HG03066 (cell line): ENCODE data around the gene NALF2.
A peak's percentile ranks its signal among the peaks of the same experiment; 100 is the strongest.

ENCODE experiments used
- ATAC-seq: cut with Tn5 transposase; IDR thresholded peaks from one replicate; pipeline ENCODE4 v1.9.1; 2021; ENCODE audit warnings: low read depth; ENCODE audit not compliant: unreplicated experiment

Gene NALF2

DNA sequence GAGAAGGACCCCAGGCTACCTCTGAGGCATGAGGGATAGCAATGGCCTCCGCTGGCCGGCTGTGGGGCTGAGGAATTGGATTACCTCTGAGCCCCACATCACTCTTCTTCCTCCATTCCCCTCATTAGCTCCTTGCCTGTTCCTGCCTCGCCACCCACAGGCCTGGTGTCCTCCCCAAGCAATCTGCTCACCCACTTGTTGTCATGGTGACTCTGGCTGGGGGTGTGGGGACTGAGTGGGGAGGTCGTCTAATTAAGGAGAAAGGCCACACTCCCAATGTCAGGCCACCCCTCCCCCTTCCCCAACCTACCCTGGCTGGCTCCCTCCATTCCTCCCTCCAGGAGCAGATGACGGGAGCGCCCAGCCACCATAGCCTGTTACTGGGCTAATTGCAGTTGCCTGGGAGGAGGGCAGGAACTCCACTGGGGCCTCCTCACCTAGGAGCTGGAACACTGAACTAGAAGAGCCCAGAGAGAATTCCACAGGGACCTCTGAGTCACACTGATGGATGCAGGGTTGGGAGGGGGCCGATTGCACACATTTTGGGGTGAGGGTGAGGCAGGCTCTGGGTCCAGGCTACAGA is 20.7 kb downstream of the NALF2 start:
- ATAC-seq = no peak

DNA sequence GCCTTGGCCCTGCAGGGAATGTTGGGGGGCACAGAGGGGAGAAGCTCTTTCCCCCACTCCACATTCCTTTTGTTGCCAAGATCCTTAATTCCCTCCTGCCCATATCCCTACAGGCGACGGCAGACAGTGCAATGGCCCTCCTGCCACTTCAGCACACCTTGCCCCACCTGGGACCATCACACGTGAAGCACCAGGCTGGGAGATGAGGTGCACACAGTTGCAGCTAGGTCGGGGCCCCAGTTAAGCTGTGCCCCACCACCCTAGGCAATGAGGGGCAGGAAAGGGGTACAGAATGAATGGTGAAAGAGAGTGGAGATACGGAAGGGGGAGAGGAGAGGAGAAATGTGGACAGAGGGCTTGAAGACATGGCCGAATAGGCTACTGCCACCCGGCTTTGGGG is 26.2 kb downstream of the NALF2 start:
- ATAC-seq = no peak

DNA sequence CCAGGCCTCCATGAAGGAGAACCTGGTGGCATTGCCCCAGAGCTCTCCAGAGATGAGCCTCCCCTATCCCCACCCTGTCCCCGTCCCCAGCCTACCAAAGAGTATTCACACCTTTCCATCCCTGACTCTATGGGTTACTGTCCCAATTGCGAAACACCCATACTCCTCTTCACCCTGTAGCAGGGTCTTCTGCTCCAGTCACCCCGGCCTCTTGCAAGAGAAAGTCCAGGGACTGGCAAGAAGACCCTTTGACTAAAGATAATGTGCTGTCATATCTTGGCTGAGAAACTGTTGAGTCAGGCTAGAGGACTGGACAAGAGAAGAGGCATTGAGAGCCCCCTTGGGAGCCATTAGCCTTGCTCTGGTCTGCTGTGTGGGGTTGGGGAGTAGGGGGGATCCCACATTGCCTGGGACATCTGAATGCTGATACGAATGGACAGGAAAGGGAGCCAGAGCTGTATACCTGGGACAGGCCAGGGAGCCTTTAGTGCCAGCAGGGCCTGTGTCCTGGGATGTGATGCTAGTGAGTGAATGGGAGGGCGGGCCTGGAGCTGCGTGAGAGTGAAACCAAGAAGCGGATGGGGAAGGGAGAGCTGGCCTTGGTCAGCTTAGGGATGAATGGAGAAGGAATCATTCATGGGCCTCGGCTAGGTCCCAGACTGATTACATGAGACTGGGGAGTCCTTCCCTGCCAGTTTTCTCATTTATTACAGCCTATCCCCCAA is 27.1 kb downstream of the NALF2 start:
- ATAC-seq = no peak

DNA sequence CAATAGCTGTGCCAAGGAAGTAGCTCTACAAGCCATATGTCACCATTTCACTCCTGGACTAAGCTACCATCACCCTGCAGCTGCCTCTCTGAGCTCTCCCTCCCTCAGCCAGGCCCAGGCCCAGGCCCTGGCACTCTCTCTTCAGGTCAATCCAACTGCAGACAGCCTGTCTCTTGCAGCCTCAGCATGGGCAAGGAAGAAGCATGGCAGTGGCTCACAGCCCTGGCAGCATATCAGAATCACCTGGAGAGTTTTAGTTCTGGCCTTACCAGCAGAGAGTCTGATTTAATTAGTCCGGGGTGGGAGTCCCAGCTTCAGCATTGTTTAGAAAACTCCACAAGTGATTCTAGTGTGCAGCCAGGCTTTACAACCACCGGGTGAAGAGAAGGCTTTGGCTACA is 31.5 kb downstream of the NALF2 start:
- ATAC-seq = no peak

DNA sequence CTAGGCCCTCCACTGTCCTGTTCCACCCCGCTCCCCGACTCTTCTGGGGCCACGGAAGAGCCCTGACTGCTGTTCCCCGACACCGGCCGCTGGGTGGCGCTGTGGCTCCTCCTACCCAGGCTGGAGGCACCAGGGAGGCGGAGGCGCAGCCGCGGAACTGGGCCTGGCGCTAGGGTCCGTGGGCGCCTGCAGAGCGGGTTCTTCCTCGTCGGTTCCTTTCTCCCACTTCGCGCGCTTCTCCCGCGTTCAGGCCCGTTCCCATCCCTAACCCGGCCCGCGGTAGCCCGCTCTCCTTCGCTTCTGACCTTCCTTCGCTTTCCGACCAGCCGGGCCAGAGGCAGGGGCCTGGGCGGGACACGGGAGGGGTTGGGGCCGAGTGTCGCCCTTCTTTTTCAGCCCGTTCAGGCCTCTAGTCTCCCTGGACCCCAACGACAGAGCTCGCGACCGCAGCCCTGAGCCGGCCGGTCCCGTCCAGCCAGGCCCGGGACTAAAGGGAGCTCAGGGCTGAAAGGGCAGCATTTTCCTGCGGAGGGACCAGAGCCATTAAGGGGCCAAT is 34.3 kb downstream of the NALF2 start:
- peak; percentile 80 for ATAC-seq

DNA sequence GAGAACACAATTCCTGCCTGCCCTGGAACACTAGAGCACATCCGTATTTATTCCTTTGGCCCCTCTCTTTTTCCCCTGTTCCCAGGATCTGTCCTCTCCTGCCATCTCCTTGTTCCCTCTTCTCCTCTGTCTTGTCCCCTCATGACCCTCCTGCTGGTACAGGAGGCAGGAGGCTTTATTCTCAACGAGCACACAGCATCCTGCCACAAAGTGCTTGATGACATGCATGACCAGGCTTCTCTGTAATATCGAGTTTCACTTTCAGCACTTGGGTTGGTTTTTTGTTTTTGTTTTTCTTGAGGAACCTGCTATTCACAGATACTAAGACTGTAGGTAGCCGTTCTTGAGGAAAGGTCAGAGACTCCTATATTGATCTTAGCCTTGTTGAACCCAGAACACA is 35.3 kb downstream of the NALF2 start:
- ATAC-seq = no peak

DNA sequence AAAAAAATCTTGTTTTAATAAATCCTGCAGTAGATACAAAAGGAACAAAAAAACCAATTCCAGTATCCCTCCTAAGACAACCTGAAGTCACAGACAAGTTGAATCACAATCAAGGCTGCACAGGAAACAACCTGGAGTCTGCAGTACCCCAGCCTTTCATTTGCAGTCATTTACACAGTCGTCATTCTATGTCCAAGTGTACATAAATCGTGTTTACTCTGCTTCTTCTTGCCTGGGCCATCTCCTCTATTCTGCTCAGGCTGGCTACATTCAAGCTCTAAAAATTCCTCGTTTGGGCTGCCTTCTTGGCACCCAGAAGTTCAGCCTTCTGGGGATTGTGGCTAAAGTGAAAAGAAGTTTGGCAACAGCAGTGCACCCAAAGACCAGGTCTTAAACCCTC is 37.8 kb downstream of the NALF2 start:
- ATAC-seq = no peak

DNA sequence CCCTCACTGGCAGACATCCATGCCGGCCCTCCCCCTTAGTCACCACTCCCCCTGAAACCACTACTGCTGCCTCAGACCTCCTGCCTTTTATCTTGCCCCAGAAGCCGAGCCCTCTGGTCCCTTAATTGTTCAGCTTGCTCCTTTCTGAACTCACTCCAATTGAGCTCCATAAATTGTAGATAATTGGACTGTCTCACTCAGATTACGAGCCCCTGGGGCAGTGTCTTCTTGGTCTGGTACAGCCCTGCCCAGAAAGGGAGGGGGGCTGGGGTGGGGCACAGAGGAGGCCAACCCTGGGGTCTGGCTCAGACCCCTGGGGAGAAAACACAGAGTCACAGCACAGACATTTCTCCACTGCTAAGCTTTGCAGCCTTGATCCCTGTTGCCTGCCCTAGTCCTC is 39.4 kb downstream of the NALF2 start:
- no peak for ATAC-seq

DNA sequence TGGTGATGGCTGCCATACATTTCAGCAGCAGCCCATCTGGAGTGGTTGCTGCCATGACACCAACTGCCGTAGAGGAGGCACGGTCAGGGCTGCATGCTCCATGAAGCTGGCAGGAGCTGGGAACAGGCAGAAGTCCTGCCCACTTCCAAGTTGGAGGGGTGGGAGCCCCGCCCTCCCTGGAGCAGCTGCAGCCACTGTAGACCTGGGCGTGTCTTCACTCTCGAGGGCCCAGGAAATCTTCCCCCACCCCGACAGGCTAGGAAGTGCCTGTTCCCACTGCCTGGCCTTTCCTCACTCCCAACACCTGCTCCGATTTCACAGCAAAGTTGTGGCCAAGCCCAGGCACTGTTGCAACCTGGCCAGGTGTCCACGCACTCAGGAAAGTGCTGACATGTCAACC is 42.3 kb downstream of the NALF2 start:
- no peak for ATAC-seq

DNA sequence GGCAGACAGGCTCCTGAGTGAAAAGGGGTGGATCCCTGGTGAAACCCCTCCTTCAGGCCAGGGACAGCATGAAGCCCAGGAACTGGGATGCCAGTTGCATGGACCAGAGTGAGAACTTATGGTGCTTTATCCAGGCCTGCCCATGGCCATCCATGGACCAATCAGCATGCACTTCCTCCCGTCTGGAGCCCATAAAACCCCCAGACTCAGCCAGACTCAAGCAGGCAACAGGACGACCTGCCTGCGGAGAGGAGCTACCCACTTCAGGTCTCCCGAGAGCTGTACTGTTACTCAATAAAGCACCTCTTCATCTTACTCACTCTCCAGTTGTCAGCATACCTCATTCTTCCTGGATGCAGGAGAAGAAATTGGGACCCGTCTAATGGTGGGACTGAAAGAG is 42.9 kb downstream of the NALF2 start:
- ATAC-seq = no peak

DNA sequence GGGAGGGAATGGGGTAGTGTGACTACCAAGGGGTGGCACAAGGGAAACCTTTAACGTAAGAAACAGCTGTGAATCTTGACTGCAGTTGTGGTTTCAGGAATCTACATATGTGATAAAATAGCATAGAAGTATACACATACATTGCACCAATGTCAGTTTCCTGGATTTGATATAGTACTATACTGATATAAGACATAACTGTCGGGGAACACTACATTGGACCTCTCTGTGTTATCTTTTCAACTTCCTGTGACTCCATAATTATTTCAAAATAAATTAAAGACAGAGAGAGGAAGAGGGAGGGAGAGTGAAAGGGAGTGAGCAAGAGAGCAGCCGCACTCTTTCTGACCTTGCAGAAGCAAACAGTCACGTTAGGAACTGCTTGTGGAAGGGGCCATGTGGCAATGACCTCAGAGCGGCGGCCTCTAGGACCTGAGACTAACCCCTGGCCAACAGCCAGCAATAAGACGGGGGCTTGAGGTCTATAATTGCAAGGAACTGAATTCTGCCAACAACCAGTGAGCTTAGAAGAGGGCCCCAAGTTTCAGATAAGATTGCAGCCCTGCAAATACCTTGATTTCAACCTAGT is 47.4 kb downstream of the NALF2 start:
- no peak for ATAC-seq

DNA sequence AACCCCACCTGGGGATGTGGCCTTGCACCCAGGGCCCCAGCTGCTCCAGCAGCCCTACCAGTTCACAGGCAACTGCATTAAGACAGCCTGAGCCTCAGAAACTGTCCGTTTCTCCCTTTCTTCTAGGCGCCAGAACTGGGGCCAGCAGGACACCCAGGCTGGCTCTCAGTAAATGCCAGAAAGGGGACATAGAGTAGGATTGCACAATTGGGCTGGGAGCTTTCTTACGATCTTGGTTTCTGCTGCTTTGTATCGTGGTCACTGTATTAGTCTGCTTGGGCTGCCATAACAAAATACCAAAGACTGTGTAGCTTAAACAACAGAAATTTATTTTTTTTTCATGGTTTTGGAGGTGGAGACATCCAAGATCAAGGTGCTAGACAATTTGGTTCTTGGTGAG is 48.4 kb downstream of the NALF2 start:
- no peak for ATAC-seq
